ENCODE measurements around the gene PLIN4. TPM values are rescaled to one million over a fixed set of nuclear protein-coding genes. Genes with fewer than 3 reads are reported as not detected.

The PLIN4 gene
- total and polyA plus RNA-seq, 12 donors, result 0.09 to 25.4 (median 2.5) TPM

GRCh38 chr19:4521888-4522242, 3.6 kb upstream of the PLIN4 start:
- no peak for DNase-seq
- Histone ChIP-seq H3K27ac (no peak overlapping the region), H3K27me3 (no peaks in the 10 kb centered on the region), H3K4me1 (replicated peaks in 1 of 2) (no peaks in the 10 kb centered on the region), H3K9me3 (replicated peaks in 1 of 3) (no peaks in the 10 kb centered on the region), H3K36me3 (replicated peaks in 1 of 2) (no peaks in the 10 kb centered on the region), H3K4me3 (no peak overlapping the region)
- 75 to 87% (median 82%) methylated on average over 4 to 5 of the region's 5 CpGs for WGBS, 4 donors
- intact Hi-C loops (cut with DNase I), result loop anchor here in 1 of 2 donors (10.0 kb wide), 1 partner anchor 257 kb away; no protein-coding TSS in a partner anchor
- no peak for TF ChIP-seq CTCF (IDR thresholded peaks at IDR 0.05)
- no peak for TF ChIP-seq POLR2A (IDR thresholded peaks at IDR 0.05)

GRCh38 chr19:4521170-4521887, 3.0 kb upstream of the PLIN4 start:
- no peaks in the 10 kb centered on the region for H3K36me3 ChIP-seq (replicated peaks in 1 of 2)
- no peaks in the 10 kb centered on the region for H3K9me3 ChIP-seq (replicated peaks in 1 of 3)
- H3K27ac ChIP-seq, result no peak overlapping the region
- TF ChIP-seq CTCF (IDR thresholded peaks at IDR 0.05) (no peak), POLR2A (IDR thresholded peaks at IDR 0.05) (no peak)
- H3K27me3 ChIP-seq, result no peaks in the 10 kb centered on the region
- no peak overlapping the region for H3K4me3 ChIP-seq
- DNase-seq, result no peak
- 70 to 81% (median 75%) methylated on average over 11 of the region's 11 CpGs for WGBS, 4 donors
- intact Hi-C loops (cut with DNase I), result loop anchor here in 1 of 2 donors (10.0 kb wide), 1 partner anchor 257 kb away; no protein-coding TSS in a partner anchor
- H3K4me1 ChIP-seq (replicated peaks in 1 of 2), result no peaks in the 10 kb centered on the region

GRCh38 chr19:4519521-4520277, 1.4 kb upstream of the PLIN4 start:
- H3K27me3 ChIP-seq, result no peaks in the 10 kb centered on the region
- no peaks in the 10 kb centered on the region for H3K9me3 ChIP-seq (replicated peaks in 1 of 3)
- 61 to 85% (median 71%) methylated on average over 7 to 9 of the region's 9 CpGs for WGBS, 4 donors
- H3K4me1 ChIP-seq (replicated peaks in 1 of 2), result no peaks in the 10 kb centered on the region
- no peak overlapping the region for H3K27ac ChIP-seq
- TF ChIP-seq CTCF (IDR thresholded peaks at IDR 0.05) (no peak), POLR2A (IDR thresholded peaks at IDR 0.05) (no peak)
- no peaks in the 10 kb centered on the region for H3K36me3 ChIP-seq (replicated peaks in 1 of 2)
- DNase-seq, result no peak
- H3K4me3 ChIP-seq, result no peak overlapping the region
- intact Hi-C loops (cut with DNase I), result loop anchor here in 1 of 2 donors (10.0 kb wide), 1 partner anchor 255 kb away; no protein-coding TSS in a partner anchor

GRCh38 chr19:4519172-4519496, 848 bp upstream of the PLIN4 start:
- intact Hi-C loops (cut with DNase I), result no loop called here
- no peak overlapping the region for H3K27ac ChIP-seq
- no peaks in the 10 kb centered on the region for H3K9me3 ChIP-seq (replicated peaks in 1 of 3)

More at GRCh38 chr19:4519172-4519496, 848 bp upstream of the PLIN4 start:
- H3K27me3 ChIP-seq, result no peaks in the 10 kb centered on the region
- no peaks in the 10 kb centered on the region for H3K36me3 ChIP-seq (replicated peaks in 1 of 2)
- no peaks in the 10 kb centered on the region for H3K4me1 ChIP-seq (replicated peaks in 1 of 2)
- WGBS, 4 donors, result 80 to 93% (median 84%) methylated on average over 1 to 6 of the region's 6 CpGs
- no peak for DNase-seq
- H3K4me3 ChIP-seq, result no peak overlapping the region
- TF ChIP-seq POLR2A (IDR thresholded peaks at IDR 0.05) (no peak), CTCF (IDR thresholded peaks at IDR 0.05) (no peak)
